ENCODE results near the gene RAET1L. TPM values are rescaled to one million over a fixed set of nuclear protein-coding genes. Genes with fewer than 3 reads are reported as not detected.
"Not testable (repeated sequence)": the region's sequence is repeated elsewhere in the genome, so short reads cannot be mapped to it uniquely, and the experiment has no call there.

Gene RAET1L
- total and polyA plus RNA-seq, 5 donors: not detected

GRCh38 chr6:150015281-150016001, 9.9 kb downstream of the RAET1L start:
- peak in 1 of 2 donors; percentile 56 for ATAC-seq
- not testable (repeated sequence) for H3K27me3 ChIP-seq (ENCODE audit: control insufficient read depth, insufficient read depth); H3K9me3 ChIP-seq (ENCODE audit: control insufficient read depth, low read length); H3K4me1 ChIP-seq (ENCODE audit: control insufficient read depth, insufficient read depth, low read length); DNase-seq; H3K27ac ChIP-seq (ENCODE audit: low read length); H3K4me3 ChIP-seq (ENCODE audit: low read length)
- intact Hi-C loops (cut with DNase I): loop anchor here (2.0 to 5.0 kb wide), 4 partner anchors 78 to 83 kb away; no protein-coding TSS in a partner anchor
- 6% methylated on average over 15 of the region's 15 CpGs for WGBS

GRCh38 chr6:150014623-150015280, 10.6 kb downstream of the RAET1L start:
- not testable (repeated sequence) for H3K9me3 ChIP-seq (ENCODE audit: control insufficient read depth, low read length); H3K27ac ChIP-seq (ENCODE audit: low read length); H3K27me3 ChIP-seq (ENCODE audit: control insufficient read depth, insufficient read depth); DNase-seq; ATAC-seq; H3K4me1 ChIP-seq (ENCODE audit: control insufficient read depth, insufficient read depth, low read length); H3K4me3 ChIP-seq (ENCODE audit: low read length)
- intact Hi-C loops (cut with DNase I): loop anchor here in 2 of 4 donors (5.0 kb wide), 2 partner anchors 77 to 82 kb away; no protein-coding TSS in a partner anchor
- 3% methylated on average over 46 of the region's 50 CpGs for WGBS

GRCh38 chr6:150013785-150014622, 11.3 kb downstream of the RAET1L start:
- WGBS: 20% methylated on average over 11 of the region's 24 CpGs
- H3K27me3 ChIP-seq (ENCODE audit: control insufficient read depth, insufficient read depth); H3K27ac ChIP-seq (ENCODE audit: low read length); intact Hi-C loops (cut with DNase I); DNase-seq; H3K9me3 ChIP-seq (ENCODE audit: control insufficient read depth, low read length); ATAC-seq; H3K4me1 ChIP-seq (ENCODE audit: control insufficient read depth, insufficient read depth, low read length); H3K4me3 ChIP-seq (ENCODE audit: low read length): not testable (repeated sequence)

- H3K27me3 ChIP-seq (ENCODE audit: control insufficient read depth, insufficient read depth); H3K9me3 ChIP-seq (ENCODE audit: control insufficient read depth, low read length); H3K27ac ChIP-seq (ENCODE audit: low read length); intact Hi-C loops (cut with DNase I); H3K4me1 ChIP-seq (ENCODE audit: control insufficient read depth, insufficient read depth, low read length); DNase-seq; ATAC-seq; H3K4me3 ChIP-seq (ENCODE audit: low read length): not testable (repeated sequence)
- 38% methylated on average over 8 of the region's 8 CpGs for WGBS
Observed at GRCh38 chr6:150012846-150013784, 12.2 kb downstream of the RAET1L start.

- 39% methylated on average over 9 of the region's 9 CpGs for WGBS
- intact Hi-C loops (cut with DNase I): no loop called here
- ATAC-seq: no peak
- Histone ChIP-seq H3K4me1 (ENCODE audit: control insufficient read depth, insufficient read depth, low read length) (no peaks in the 10 kb centered on the region), H3K9me3 (ENCODE audit: control insufficient read depth, low read length) (no peaks in the 10 kb centered on the region), H3K27me3 (ENCODE audit: control insufficient read depth, insufficient read depth) (no peaks in the 10 kb centered on the region), H3K27ac (ENCODE audit: low read length) (no peak overlapping the region), H3K4me3 (ENCODE audit: low read length) (no peak overlapping the region)
- no peak for DNase-seq
Observed at GRCh38 chr6:150008588-150008987, 16.7 kb downstream of the RAET1L start.

GRCh38 chr6:150006961-150007464, 18.3 kb downstream of the RAET1L start:
- no peaks in the 10 kb centered on the region for H3K27me3 ChIP-seq (ENCODE audit: control insufficient read depth, insufficient read depth)

GRCh38 chr6:150005761-150006651, 19.3 kb downstream of the RAET1L start:
- 81% methylated on average over 14 of the region's 14 CpGs for WGBS
- no peak overlapping the region for H3K27ac ChIP-seq (ENCODE audit: low read length)
- ATAC-seq (no peak), DNase-seq (no peak)
- no peaks in the 10 kb centered on the region for H3K27me3 ChIP-seq (ENCODE audit: control insufficient read depth, insufficient read depth)
- no peaks in the 10 kb centered on the region for H3K4me1 ChIP-seq (ENCODE audit: control insufficient read depth, insufficient read depth, low read length)
- no peaks in the 10 kb centered on the region for H3K9me3 ChIP-seq (ENCODE audit: control insufficient read depth, low read length)
- H3K4me3 ChIP-seq (ENCODE audit: low read length): peak overlapping the region; percentile 67
- intact Hi-C loops (cut with DNase I): no loop called here

More at GRCh38 chr6:150006961-150007464, 18.3 kb downstream of the RAET1L start:
- H3K9me3 ChIP-seq (ENCODE audit: control insufficient read depth, low read length): no peaks in the 10 kb centered on the region
- ATAC-seq (no peak), DNase-seq (no peak)
- H3K4me1 ChIP-seq (ENCODE audit: control insufficient read depth, insufficient read depth, low read length): no peaks in the 10 kb centered on the region
- 73% methylated on average over 7 of the region's 7 CpGs for WGBS
- H3K27ac ChIP-seq (ENCODE audit: low read length): no peak overlapping the region
- intact Hi-C loops (cut with DNase I): no loop called here
- H3K4me3 ChIP-seq (ENCODE audit: low read length): no peak overlapping the region

GRCh38 chr6:150004783-150005717, 20.3 kb downstream of the RAET1L start:
- intact Hi-C loops (cut with DNase I): no loop called here
- Histone ChIP-seq H3K4me3 (ENCODE audit: low read length) (peak overlapping the region; percentile 67), H3K4me1 (ENCODE audit: control insufficient read depth, insufficient read depth, low read length) (no peaks in the 10 kb centered on the region), H3K27me3 (ENCODE audit: control insufficient read depth, insufficient read depth) (no peaks in the 10 kb centered on the region), H3K9me3 (ENCODE audit: control insufficient read depth, low read length) (no peaks in the 10 kb centered on the region), H3K27ac (ENCODE audit: low read length) (no peak overlapping the region)
- peak; percentile 98 for ATAC-seq
- WGBS: under 1% methylated on average over 79 of the region's 79 CpGs
- DNase-seq: peak; percentile 95 to 98 (median 97)

All from right cardiac atrium (tissue), 5 donors.